Suppressor macrophage (primary cell): Measurements from ENCODE around the gene RAB25.
"Not testable (repeated sequence)": the region's sequence is repeated elsewhere in the genome, so short reads cannot be mapped to it uniquely, and the experiment has no call there.

Experiments
- DNase-seq, 4 experiments: peaks; one replicate each; pipeline ENCODE4 v3.0.0-alpha.2; 2020 to 2022

Gene RAB25

DNA sequence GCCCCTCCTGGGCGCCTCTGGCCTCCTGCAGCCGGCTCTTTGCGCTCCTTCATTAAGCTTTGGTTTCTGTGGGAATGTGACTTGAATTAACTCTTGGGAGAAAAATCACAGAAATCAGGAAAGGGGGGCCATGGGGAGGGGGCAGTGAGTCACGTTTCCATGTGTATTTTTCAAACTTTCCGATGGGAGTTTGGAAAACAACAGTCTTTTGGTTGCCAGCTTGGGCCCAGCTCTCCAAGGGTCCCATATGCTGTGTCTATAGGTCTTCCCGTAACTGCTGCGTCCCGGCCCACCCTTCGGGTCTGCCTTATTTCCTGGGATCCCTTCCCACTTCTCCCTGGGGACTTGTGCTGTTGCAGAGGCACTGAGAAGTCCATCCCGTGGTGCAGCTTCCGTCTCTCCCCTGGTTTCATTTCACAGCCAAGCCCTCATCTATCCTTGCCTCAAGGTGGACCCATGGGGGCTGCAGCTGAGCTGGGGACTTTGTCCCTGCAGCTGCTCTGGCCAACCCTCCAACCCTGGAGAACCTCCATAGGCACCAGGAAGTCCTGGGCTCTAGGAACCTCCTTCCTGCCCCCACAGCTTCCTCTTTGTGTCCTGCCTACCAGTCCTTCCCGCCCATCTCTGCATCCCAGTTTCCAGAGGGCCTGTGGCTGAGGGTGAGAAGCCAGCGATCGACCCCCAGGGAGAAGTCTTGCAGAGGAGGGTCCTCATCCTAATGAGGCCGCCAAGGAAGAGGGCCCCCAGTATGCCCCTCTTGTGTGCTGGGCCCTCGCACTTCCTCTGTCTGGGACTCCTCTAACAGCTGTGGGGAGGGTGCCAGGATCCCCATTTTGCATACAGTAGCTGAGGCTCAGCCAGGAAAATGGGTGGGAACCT is 41.9 kb downstream of the RAB25 start:
- peak; percentile 69 to 85 (median 84) for DNase-seq

- DNase-seq = peak in 1 of 4 experiments; percentile 47
Measured at GRCh38 chr1:156103521-156103947, 42.6 kb downstream of the RAB25 start.

- peak; percentile 76 to 91 (median 85) for DNase-seq
Measured at GRCh38 chr1:156104065-156104810, 43.3 kb downstream of the RAB25 start.

- peak in 2 of 4 experiments; percentile 42 to 46 for DNase-seq
Measured at GRCh38 chr1:156104861-156105832, 44.2 kb downstream of the RAB25 start.

GRCh38 chr1:156106624-156107488 is 45.9 kb downstream of the RAB25 start:
- DNase-seq = peak in 2 of 4 experiments; percentile 8 to 50

GRCh38 chr1:156108057-156108456 is 47.1 kb downstream of the RAB25 start:
- no peak for DNase-seq

DNA sequence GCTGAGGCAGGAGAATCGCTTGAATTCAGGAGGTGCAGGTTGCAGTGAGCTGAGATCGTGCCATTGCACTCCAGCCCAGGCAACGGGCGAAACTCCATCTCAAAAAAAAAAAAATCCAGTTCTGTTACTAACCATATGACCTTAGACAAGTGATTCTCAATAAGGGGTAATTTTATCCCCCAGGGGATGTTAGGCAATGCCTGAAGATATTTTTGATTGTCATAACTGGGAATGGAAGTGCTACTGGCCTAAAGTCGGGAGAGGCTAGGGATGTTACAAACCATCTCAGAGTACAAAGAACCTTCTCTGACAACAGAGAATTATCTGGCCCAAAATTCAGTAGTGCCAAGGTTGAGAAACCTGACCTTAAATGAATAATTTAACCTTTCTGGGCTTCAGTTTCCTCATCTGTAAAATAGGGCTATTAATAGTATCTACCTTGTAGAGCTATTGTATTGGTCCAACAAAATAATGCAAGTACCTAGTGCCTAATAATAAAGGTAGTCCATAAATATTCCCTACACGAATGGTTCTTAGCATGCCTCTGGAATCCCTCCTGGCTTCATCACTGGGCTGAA is 47.8 kb downstream of the RAB25 start:
- no peak for DNase-seq

DNA sequence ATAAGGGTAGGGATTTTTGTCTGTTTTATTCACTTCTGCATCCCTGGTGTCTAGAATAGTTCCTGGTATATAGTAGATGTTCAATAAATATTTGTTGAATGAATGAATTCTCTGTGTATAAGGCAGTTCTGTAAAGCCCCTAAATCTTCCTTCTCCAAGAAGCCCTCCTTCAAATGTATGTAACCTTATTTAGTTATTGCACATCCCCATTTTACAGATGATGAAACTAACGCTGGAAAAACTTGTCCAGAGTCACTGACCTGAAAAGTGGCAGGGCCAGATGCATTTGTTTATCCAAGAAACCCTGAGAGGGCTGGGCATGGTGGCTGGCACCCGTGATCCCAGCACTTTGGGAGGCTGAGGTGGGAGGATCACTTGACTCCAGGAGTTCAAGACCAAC is 49.3 kb downstream of the RAB25 start:
- no peak for DNase-seq

- DNase-seq = no peak
Measured at GRCh38 chr1:156111355-156111962, 50.5 kb downstream of the RAB25 start.

GRCh38 chr1:156112276-156113137 is 51.5 kb downstream of the RAB25 start:
- no peak for DNase-seq

DNA sequence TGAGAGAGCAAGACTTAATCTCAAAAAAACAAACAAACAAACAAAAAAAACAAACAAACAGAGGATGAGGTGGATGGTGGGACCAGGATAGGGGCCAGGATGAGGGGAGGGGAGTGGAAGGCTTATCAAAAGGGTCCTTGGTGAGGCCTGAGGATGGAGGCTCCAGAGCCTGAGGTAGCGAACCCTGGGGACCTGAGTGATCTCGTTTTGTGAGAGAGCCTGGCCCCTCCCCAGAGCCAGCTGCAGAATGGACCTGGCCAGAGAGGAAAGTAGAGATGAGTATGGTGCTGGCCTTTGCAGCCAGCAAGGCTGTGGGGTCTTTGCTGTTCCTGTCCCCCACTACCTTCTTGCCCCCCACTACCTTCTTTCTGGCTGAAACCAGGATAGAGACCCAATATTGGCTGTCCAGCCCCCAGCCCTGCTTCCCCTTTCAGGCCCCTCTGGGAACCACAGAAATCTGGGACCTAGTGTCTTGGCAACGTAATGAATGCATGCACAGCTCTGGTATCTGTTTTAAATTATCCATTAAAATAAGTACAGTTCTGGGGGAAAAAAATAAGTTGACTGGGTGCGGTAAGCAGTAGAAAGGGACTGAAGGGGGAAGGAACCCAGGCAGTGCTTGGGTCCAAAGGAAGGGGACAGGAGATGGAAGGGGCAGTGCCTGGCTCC is 52.5 kb downstream of the RAB25 start:
- DNase-seq = no peak

- DNase-seq = peak; percentile 93 to 97 (median 96)
Measured at GRCh38 chr1:156114101-156114918, 53.4 kb downstream of the RAB25 start, which contains the start of gene LMNA. Gene LMNA, plus strand, starts transcription at chr1:156114711. Its CDS starts 208 bp downstream, at chr1:156114919.

GRCh38 chr1:156114919-156115513 is 54.1 kb downstream of the RAB25 start:
- DNase-seq = peak in 3 of 4 experiments; percentile 47 to 61 (median 61)

DNA sequence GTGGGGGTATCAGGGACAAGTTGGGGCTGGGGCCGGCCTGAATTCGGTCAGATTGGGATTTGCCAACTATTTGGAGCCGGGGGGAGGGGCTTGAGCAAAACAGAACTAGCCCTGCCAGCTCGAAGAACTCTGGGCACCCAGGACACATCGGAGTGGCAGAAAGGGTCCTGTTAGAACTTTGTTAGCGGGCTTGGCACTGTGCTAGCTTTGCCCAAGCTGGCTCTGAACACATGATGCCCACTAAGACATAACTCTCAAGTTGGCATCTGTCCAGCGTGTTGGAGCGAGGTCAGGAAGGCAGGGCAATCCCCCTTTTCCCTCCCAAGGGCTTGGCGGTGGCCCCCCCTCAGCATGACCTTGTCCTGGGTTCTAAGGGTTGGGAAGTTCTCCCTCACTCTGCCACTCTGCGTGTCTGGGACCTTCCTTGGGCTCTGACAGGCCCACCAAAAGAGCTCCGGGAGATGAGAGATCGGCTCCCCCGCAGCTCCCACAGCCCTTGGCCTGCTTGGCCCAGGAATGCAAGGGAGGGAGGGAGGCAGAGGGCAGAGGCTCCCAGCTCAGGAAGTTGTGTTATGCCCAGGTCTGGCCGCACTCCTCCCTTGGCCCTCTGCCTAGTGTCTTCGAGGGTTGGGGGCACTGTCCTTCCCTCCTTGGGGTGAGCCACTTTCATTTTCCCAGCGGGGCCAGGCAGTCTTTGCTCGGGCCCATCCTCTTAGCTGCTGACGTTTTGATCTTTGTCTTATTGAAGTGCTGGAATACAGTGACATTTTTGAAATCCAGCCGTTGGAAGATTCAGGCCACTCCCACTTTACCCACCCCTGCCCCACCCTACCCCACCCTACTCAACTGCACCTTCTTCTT is 54.8 kb downstream of the RAB25 start:
- peak; percentile 30 to 65 (median 52) for DNase-seq

- not testable (repeated sequence) for DNase-seq
Measured at GRCh38 chr1:156116731-156117130, 55.8 kb downstream of the RAB25 start.
